SK-N-SH (cell line): ENCODE measurements around the gene TEX22.

Source experiments
- CTCF ChIP-seq: fragments of 200-600 bp; sonication (generic); IDR thresholded peaks from 2 replicates; pipeline ENCODE4 v1.6.1; 2017; ENCODE audit warnings: antibody characterized with exemption, mild to moderate bottlenecking, moderate library complexity
- EZH2phosphoT487 ChIP-seq: fragments of 200-600 bp; sonication (generic); IDR thresholded peaks from 2 replicates; pipeline ENCODE4 v1.6.1; 2017; ENCODE audit warnings: low read depth, mixed run types, mild to moderate bottlenecking, antibody characterized with exemption, moderate library complexity, borderline replicate concordance
- RAD21 ChIP-seq: IDR thresholded peaks from 2 replicates; pipeline ENCODE4 v1.6.1; 2012; ENCODE audit warnings: mild to moderate bottlenecking, low read length
- YY1 ChIP-seq: IDR thresholded peaks from 2 replicates; pipeline ENCODE4 v1.4.0; 2012; ENCODE audit warnings: low read depth, mild to moderate bottlenecking

- TF ChIP-seq EZH2phosphoT487 (no peak), CTCF (no peak), RAD21 (no peak), YY1 (no peak)
Observed at GRCh38 chr14:105452963-105453362, 54.6 kb downstream of the TEX22 start.
